Peyer's patch (tissue), 4 donors: ENCODE measurements around the gene NCKAP5L. TPM values are rescaled to one million over a fixed set of nuclear protein-coding genes. Genes with fewer than 3 reads are reported as not detected.

Experiments used
- DNase-seq, 3 donors: peaks; one replicate each; pipeline ENCODE4 v3.0.0-alpha.2; 2017 to 2019
- H3K27ac ChIP-seq, 4 donors: fragments of 200-600 bp; sonication (generic); one replicate each; pipeline ENCODE4 v1.5.1; 2016 to 2019
- H3K27me3 ChIP-seq, 2 donors: fragments of 200-600 bp; sonication (generic); one replicate each; pipeline ENCODE4 v1.5.1; 2019
- H3K36me3 ChIP-seq, 3 donors: fragments of 200-600 bp; sonication (generic); one replicate each; pipeline ENCODE4 v1.5.1; 2016 to 2019
- H3K4me1 ChIP-seq, 4 donors: fragments of 200-600 bp; sonication (generic); one replicate each; pipeline ENCODE4 v1.5.1; 2016 to 2019
- H3K4me3 ChIP-seq, 4 donors: fragments of 200-600 bp; sonication (generic); 1 replicate in 3 of 4; 2 replicates in 1 of 4; pipeline ENCODE4 v1.5.1; 2016 to 2019; ENCODE audit warnings: mild to moderate bottlenecking in 1 of 4
- H3K9me3 ChIP-seq, 4 donors: fragments of 200-600 bp; sonication (generic); one replicate each; pipeline ENCODE4 v1.5.1; 2016 to 2019; ENCODE audit warnings: mild to moderate bottlenecking in 1 of 4
- POLR2A ChIP-seq, 2 donors: fragments of 450-650 bp; IDR thresholded peaks; one replicate each; pipeline ENCODE4 v1.5.1; 2017; ENCODE audit warnings: antibody characterized with exemption in 2 of 2, mild to moderate bottlenecking in 2 of 2, moderate library complexity in 2 of 2
- total RNA-seq, 4 donors: library from RNA; depleted of rRNA; stranded (reverse); fragments of >200 nt; gene quantifications; one replicate each; pipeline ENCODE4 v1.1.0, GENCODE V29; 2016
- TF ChIP-seq, protein P1 (sequence below), 6 experiments: fragments of 450-650 bp in 4 of 6; fragments of 200-600 bp in 2 of 6; sonication (generic) in 1 of 6; IDR thresholded peaks; one replicate each; pipeline ENCODE4 v1.5.1; 2017 to 2019; ENCODE audit warnings: antibody characterized with exemption in 6 of 6, mild to moderate bottlenecking in 3 of 6, moderate library complexity in 1 of 6

The NCKAP5L gene
- total RNA-seq, 4 donors from 2014 or later, result 3.3 to 16.5 (median 7.5) TPM

DNA sequence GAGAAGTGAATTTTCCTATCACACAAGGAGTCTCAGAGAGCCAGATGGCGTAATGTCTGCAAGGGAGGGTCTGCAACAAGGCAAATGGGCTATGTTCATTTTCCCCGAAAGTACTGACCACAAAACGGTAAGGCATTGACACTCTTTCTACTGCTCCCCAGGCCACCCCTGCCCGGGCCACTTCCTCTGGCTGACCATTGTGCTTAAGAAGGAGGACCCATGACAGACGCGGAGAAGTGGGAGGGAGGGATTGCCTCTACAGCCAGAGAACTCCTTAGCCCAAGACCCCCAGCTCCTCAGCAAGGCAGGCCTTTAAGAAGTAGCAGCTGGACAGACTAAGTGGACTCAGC lies 1.2 kb downstream of the NCKAP5L start:
- Histone ChIP-seq H3K36me3 (no peaks in the 10 kb centered on the region), H3K27ac (peak overlapping the region in 3 of 4 donors; percentile 83 to 89 (median 87)), H3K9me3 (no peaks in the 10 kb centered on the region), H3K4me1 (peaks cover 0 to 48% (median 0%) of the 10 kb centered on the region in 4 donors), H3K27me3 (no peaks in the 10 kb centered on the region), H3K4me3 (peak overlapping the region in 3 of 4 donors; percentile 75 to 80 (median 77))
- no peak for DNase-seq
- TF ChIP-seq, protein P1, sequence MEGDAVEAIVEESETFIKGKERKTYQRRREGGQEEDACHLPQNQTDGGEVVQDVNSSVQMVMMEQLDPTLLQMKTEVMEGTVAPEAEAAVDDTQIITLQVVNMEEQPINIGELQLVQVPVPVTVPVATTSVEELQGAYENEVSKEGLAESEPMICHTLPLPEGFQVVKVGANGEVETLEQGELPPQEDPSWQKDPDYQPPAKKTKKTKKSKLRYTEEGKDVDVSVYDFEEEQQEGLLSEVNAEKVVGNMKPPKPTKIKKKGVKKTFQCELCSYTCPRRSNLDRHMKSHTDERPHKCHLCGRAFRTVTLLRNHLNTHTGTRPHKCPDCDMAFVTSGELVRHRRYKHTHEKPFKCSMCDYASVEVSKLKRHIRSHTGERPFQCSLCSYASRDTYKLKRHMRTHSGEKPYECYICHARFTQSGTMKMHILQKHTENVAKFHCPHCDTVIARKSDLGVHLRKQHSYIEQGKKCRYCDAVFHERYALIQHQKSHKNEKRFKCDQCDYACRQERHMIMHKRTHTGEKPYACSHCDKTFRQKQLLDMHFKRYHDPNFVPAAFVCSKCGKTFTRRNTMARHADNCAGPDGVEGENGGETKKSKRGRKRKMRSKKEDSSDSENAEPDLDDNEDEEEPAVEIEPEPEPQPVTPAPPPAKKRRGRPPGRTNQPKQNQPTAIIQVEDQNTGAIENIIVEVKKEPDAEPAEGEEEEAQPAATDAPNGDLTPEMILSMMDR (IDR thresholded peaks at IDR 0.05), result no peak
- no peak for TF ChIP-seq POLR2A (IDR thresholded peaks at IDR 0.05)

DNA sequence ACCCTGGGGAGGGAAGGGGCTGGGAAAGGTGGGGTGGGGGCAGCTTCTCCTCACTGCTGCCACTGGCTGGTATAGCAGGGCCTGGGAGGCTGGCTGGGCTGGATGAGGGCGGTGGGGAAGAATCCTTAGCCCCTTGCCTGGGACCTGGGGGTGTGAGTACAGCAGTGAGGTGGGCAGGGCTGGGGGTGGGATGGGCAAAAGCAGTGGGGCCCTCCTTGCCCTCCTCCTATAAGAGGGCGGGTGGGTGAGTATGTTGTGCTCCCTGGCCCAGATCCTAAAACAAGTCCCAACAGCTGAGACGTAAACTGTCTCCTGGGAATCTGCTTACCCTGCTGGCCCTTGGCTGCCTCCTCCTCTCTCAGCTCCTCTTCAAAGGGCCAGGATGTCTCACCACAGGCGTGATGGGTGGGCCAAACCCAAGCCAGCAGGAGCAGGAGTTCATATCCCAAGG lies 2.2 kb downstream of the NCKAP5L start:
- H3K27me3 ChIP-seq, result no peaks in the 10 kb centered on the region
- H3K27ac ChIP-seq, result peak overlapping the region in 2 of 4 donors; percentile 20 to 41
- H3K4me1 ChIP-seq, result peaks cover 0 to 53% (median 2%) of the 10 kb centered on the region in 4 donors
- TF ChIP-seq, protein P1 (IDR thresholded peaks at IDR 0.05), result no peak
- no peak for TF ChIP-seq POLR2A (IDR thresholded peaks at IDR 0.05)
- no peak overlapping the region for H3K4me3 ChIP-seq
- no peak for DNase-seq
- H3K36me3 ChIP-seq, result no peaks in the 10 kb centered on the region
- no peaks in the 10 kb centered on the region for H3K9me3 ChIP-seq

DNA sequence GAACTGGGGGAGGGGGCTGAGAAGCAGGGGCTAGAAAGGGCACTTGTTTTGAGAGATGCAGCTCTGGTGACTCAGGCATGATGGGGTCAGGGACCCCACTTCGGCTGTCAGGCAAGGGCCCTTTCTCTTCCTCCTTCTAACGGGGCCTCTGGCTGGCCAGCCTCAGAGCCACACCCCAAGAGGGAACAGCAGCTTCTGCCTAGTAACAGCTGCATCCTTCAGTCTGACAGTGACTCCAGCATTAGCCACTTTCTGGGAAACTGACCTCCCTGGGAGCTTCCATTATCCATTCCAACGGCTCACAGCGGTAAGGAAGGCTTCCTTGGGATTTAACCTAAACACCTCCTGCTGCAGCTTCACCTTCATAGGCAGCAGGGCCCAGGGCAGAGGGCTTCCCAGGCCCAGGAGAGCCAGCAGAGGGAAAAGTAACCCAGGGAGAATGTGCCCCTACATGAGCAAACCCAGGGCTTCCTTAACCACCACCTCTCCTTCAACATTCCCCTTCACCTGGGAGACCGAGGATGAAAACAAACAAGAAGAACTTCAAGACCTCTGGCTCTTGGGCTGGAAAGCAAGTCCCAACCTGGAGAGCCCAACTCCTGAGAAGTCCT lies 2.7 kb downstream of the NCKAP5L start:
- Histone ChIP-seq H3K27ac (peak overlapping the region in 2 of 4 donors; percentile 20 to 41), H3K4me3 (no peak overlapping the region)
- DNase-seq, result no peak

GRCh38 chr12:49824895-49825294 lies 3.3 kb downstream of the NCKAP5L start:
- no peaks in the 10 kb centered on the region for H3K27me3 ChIP-seq
- H3K36me3 ChIP-seq, result no peaks in the 10 kb centered on the region
- no peak for TF ChIP-seq POLR2A (IDR thresholded peaks at IDR 0.05)
- TF ChIP-seq, protein P1 (IDR thresholded peaks at IDR 0.05), result no peak
- H3K27ac ChIP-seq, result peak overlapping the region in 3 of 4 donors; percentile 2 to 41 (median 37)
- no peaks in the 10 kb centered on the region for H3K9me3 ChIP-seq
- no peak overlapping the region for H3K4me3 ChIP-seq
- DNase-seq, result no peak
- H3K4me1 ChIP-seq, result peaks cover 0 to 58% (median 3%) of the 10 kb centered on the region in 4 donors

More for the DNA sequence above, 2.7 kb downstream of the NCKAP5L start:
- Histone ChIP-seq H3K27me3 (no peaks in the 10 kb centered on the region), H3K4me1 (peaks cover 0 to 57% (median 3%) of the 10 kb centered on the region in 4 donors), H3K9me3 (no peaks in the 10 kb centered on the region), H3K36me3 (no peaks in the 10 kb centered on the region)
- TF ChIP-seq, protein P1 (IDR thresholded peaks at IDR 0.05), result no peak
- TF ChIP-seq POLR2A (IDR thresholded peaks at IDR 0.05), result no peak

DNA sequence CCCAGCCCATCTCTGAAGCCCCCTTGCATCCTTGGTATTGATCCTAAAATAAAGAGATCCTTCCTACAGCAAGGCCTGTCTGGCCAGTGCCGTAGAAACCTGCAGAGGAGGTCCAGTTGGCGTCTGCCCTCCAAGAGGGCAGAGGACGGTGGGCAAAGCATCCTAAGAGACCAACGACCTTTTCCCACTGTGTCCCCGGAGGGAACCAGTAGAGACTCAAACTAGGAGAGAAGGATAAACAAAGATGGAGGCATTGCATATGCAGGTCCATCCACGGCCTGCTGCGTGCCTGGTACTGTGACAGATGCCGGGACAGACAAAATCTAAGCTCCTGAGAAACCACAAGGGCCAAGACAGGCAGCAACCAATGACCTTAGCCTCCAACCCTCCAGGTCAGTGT lies 3.8 kb downstream of the NCKAP5L start:
- Histone ChIP-seq H3K4me1 (peaks cover 0 to 56% (median 3%) of the 10 kb centered on the region in 4 donors), H3K27me3 (no peaks in the 10 kb centered on the region), H3K4me3 (no peak overlapping the region), H3K9me3 (no peaks in the 10 kb centered on the region), H3K36me3 (no peaks in the 10 kb centered on the region), H3K27ac (peak overlapping the region in 3 of 4 donors; percentile 2 to 38 (median 37))
- TF ChIP-seq, protein P1 (IDR thresholded peaks at IDR 0.05), result no peak
- TF ChIP-seq POLR2A (IDR thresholded peaks at IDR 0.05), result no peak
- DNase-seq, result no peak
